Activated naive CD8-positive, alpha-beta T cell (primary cell): Measurements from ENCODE around the gene CYREN.

Source experiments
- H3K27ac Mint-ChIP-seq: one replicate; pipeline ENCODE4 v1.8.0; 2021; ENCODE audit warnings: mixed read lengths
- H3K27me3 Mint-ChIP-seq: one replicate; pipeline ENCODE4 v1.8.0; 2021; ENCODE audit warnings: mixed read lengths
- H3K36me3 Mint-ChIP-seq: one replicate; pipeline ENCODE4 v1.8.0; 2021; ENCODE audit warnings: mixed read lengths
- H3K4me1 Mint-ChIP-seq: one replicate; pipeline ENCODE4 v1.8.0; 2021; ENCODE audit warnings: low read depth, mixed read lengths
- H3K4me3 Mint-ChIP-seq: one replicate; pipeline ENCODE4 v1.8.0; 2021; ENCODE audit warnings: mild to moderate bottlenecking, mixed read lengths
- H3K9me3 Mint-ChIP-seq: one replicate; pipeline ENCODE4 v1.8.0; 2021; ENCODE audit warnings: low read depth, mixed read lengths

The CYREN gene

GRCh38 chr7:135204876-135205275 lies 34.4 kb upstream of the CYREN start:
- H3K27ac Mint-ChIP-seq, result no peak overlapping the region
- H3K4me3 Mint-ChIP-seq, result no peak overlapping the region
- H3K4me1 Mint-ChIP-seq, result peaks cover 54% of the 10 kb centered on the region
- no peaks in the 10 kb centered on the region for H3K27me3 Mint-ChIP-seq
- no peaks in the 10 kb centered on the region for H3K9me3 Mint-ChIP-seq
- peaks cover 24% of the 10 kb centered on the region for H3K36me3 Mint-ChIP-seq

- H3K4me3 Mint-ChIP-seq, result no peak overlapping the region
- no peak overlapping the region for H3K27ac Mint-ChIP-seq
- H3K9me3 Mint-ChIP-seq, result no peaks in the 10 kb centered on the region
- no peaks in the 10 kb centered on the region for H3K27me3 Mint-ChIP-seq
- H3K4me1 Mint-ChIP-seq, result peaks cover 50% of the 10 kb centered on the region
- H3K36me3 Mint-ChIP-seq, result peaks cover 24% of the 10 kb centered on the region
These were observed 33.8 kb upstream of the CYREN start for GRCh38 chr7:135204341-135204749.

GRCh38 chr7:135201350-135201749 lies 30.8 kb upstream of the CYREN start:
- Mint-ChIP-seq H3K4me1 (peaks cover 27% of the 10 kb centered on the region), H3K4me3 (no peak overlapping the region), H3K27ac (no peak overlapping the region), H3K36me3 (peaks cover 24% of the 10 kb centered on the region), H3K9me3 (no peaks in the 10 kb centered on the region), H3K27me3 (no peaks in the 10 kb centered on the region)

- no peaks in the 10 kb centered on the region for H3K27me3 Mint-ChIP-seq
- H3K27ac Mint-ChIP-seq, result no peak overlapping the region
- H3K9me3 Mint-ChIP-seq, result no peaks in the 10 kb centered on the region
- no peak overlapping the region for H3K4me3 Mint-ChIP-seq
- peaks cover 24% of the 10 kb centered on the region for H3K36me3 Mint-ChIP-seq
- H3K4me1 Mint-ChIP-seq, result peaks cover 25% of the 10 kb centered on the region
These were observed 30.4 kb upstream of the CYREN start for GRCh38 chr7:135200821-135201331.

- Mint-ChIP-seq H3K27ac (no peak overlapping the region), H3K36me3 (peaks cover 19% of the 10 kb centered on the region), H3K4me1 (peaks cover 21% of the 10 kb centered on the region), H3K9me3 (no peaks in the 10 kb centered on the region), H3K27me3 (no peaks in the 10 kb centered on the region), H3K4me3 (no peak overlapping the region)
These were observed 28.9 kb upstream of the CYREN start for GRCh38 chr7:135199439-135199838.

- Mint-ChIP-seq H3K36me3 (peaks cover 15% of the 10 kb centered on the region), H3K4me3 (no peak overlapping the region), H3K27me3 (no peaks in the 10 kb centered on the region), H3K9me3 (no peaks in the 10 kb centered on the region), H3K4me1 (peaks cover 11% of the 10 kb centered on the region), H3K27ac (no peak overlapping the region)
These were observed 27.6 kb upstream of the CYREN start for GRCh38 chr7:135197906-135198655.

- peaks cover 6% of the 10 kb centered on the region for H3K4me1 Mint-ChIP-seq
- H3K36me3 Mint-ChIP-seq, result peaks cover 16% of the 10 kb centered on the region
- no peak overlapping the region for H3K27ac Mint-ChIP-seq
- H3K9me3 Mint-ChIP-seq, result no peaks in the 10 kb centered on the region
- no peaks in the 10 kb centered on the region for H3K27me3 Mint-ChIP-seq
- H3K4me3 Mint-ChIP-seq, result no peak overlapping the region
These were observed 26.8 kb upstream of the CYREN start for GRCh38 chr7:135197343-135197742.

- H3K4me3 Mint-ChIP-seq, result no peak overlapping the region
- no peaks in the 10 kb centered on the region for H3K27me3 Mint-ChIP-seq
- H3K9me3 Mint-ChIP-seq, result no peaks in the 10 kb centered on the region
- H3K36me3 Mint-ChIP-seq, result peaks cover 16% of the 10 kb centered on the region
- H3K27ac Mint-ChIP-seq, result no peak overlapping the region
- no peaks in the 10 kb centered on the region for H3K4me1 Mint-ChIP-seq
These were observed 25.6 kb upstream of the CYREN start for GRCh38 chr7:135195968-135196629.

- H3K27me3 Mint-ChIP-seq, result no peaks in the 10 kb centered on the region
- no peaks in the 10 kb centered on the region for H3K4me1 Mint-ChIP-seq
- no peaks in the 10 kb centered on the region for H3K9me3 Mint-ChIP-seq
- no peak overlapping the region for H3K27ac Mint-ChIP-seq
- peaks cover 12% of the 10 kb centered on the region for H3K36me3 Mint-ChIP-seq
- H3K4me3 Mint-ChIP-seq, result no peak overlapping the region
These were observed 24.6 kb upstream of the CYREN start for GRCh38 chr7:135195156-135195555.

- no peaks in the 10 kb centered on the region for H3K9me3 Mint-ChIP-seq
- no peak overlapping the region for H3K27ac Mint-ChIP-seq
- H3K4me3 Mint-ChIP-seq, result no peak overlapping the region
- H3K4me1 Mint-ChIP-seq, result no peaks in the 10 kb centered on the region
- H3K27me3 Mint-ChIP-seq, result no peaks in the 10 kb centered on the region
- H3K36me3 Mint-ChIP-seq, result peaks cover 12% of the 10 kb centered on the region
These were observed 24.1 kb upstream of the CYREN start for GRCh38 chr7:135194494-135195095.

GRCh38 chr7:135193615-135194081 lies 23.1 kb upstream of the CYREN start:
- no peak overlapping the region for H3K4me3 Mint-ChIP-seq
- H3K4me1 Mint-ChIP-seq, result no peaks in the 10 kb centered on the region
- peaks cover 12% of the 10 kb centered on the region for H3K36me3 Mint-ChIP-seq
- no peaks in the 10 kb centered on the region for H3K9me3 Mint-ChIP-seq
- no peak overlapping the region for H3K27ac Mint-ChIP-seq
- H3K27me3 Mint-ChIP-seq, result no peaks in the 10 kb centered on the region

- Mint-ChIP-seq H3K27me3 (no peaks in the 10 kb centered on the region), H3K4me1 (no peaks in the 10 kb centered on the region), H3K36me3 (peaks cover 13% of the 10 kb centered on the region), H3K27ac (no peak overlapping the region), H3K4me3 (no peak overlapping the region), H3K9me3 (no peaks in the 10 kb centered on the region)
These were observed 22.5 kb upstream of the CYREN start for GRCh38 chr7:135192914-135193536.

- H3K9me3 Mint-ChIP-seq, result no peaks in the 10 kb centered on the region
- no peaks in the 10 kb centered on the region for H3K4me1 Mint-ChIP-seq
- H3K27me3 Mint-ChIP-seq, result no peaks in the 10 kb centered on the region
- peaks cover 13% of the 10 kb centered on the region for H3K36me3 Mint-ChIP-seq
- peak overlapping the region; percentile 35 for H3K27ac Mint-ChIP-seq
- H3K4me3 Mint-ChIP-seq, result no peak overlapping the region
These were observed 20.2 kb upstream of the CYREN start for GRCh38 chr7:135190703-135191102.

- no peaks in the 10 kb centered on the region for H3K4me1 Mint-ChIP-seq
- H3K27me3 Mint-ChIP-seq, result no peaks in the 10 kb centered on the region
- H3K27ac Mint-ChIP-seq, result no peak overlapping the region
- no peak overlapping the region for H3K4me3 Mint-ChIP-seq
- no peaks in the 10 kb centered on the region for H3K9me3 Mint-ChIP-seq
- H3K36me3 Mint-ChIP-seq, result peaks cover 16% of the 10 kb centered on the region
These were observed 19.5 kb upstream of the CYREN start for GRCh38 chr7:135189961-135190360.

- Mint-ChIP-seq H3K27me3 (no peaks in the 10 kb centered on the region), H3K27ac (no peak overlapping the region), H3K9me3 (no peaks in the 10 kb centered on the region), H3K4me1 (no peaks in the 10 kb centered on the region), H3K4me3 (no peak overlapping the region), H3K36me3 (peaks cover 18% of the 10 kb centered on the region)
These were observed 18.7 kb upstream of the CYREN start for GRCh38 chr7:135189221-135189662.
